GM21723 (cell line): ENCODE data around the gene RCOR1.
"Not testable (repeated sequence)": the region's sequence is repeated elsewhere in the genome, so short reads cannot be mapped to it uniquely, and the experiment has no call there.

Experiments
- ATAC-seq: cut with Tn5 transposase; IDR thresholded peaks from one replicate; pipeline ENCODE4 v1.9.1; 2021; ENCODE audit warnings: mild to moderate bottlenecking, moderate library complexity; ENCODE audit not compliant: unreplicated experiment

Gene RCOR1

DNA sequence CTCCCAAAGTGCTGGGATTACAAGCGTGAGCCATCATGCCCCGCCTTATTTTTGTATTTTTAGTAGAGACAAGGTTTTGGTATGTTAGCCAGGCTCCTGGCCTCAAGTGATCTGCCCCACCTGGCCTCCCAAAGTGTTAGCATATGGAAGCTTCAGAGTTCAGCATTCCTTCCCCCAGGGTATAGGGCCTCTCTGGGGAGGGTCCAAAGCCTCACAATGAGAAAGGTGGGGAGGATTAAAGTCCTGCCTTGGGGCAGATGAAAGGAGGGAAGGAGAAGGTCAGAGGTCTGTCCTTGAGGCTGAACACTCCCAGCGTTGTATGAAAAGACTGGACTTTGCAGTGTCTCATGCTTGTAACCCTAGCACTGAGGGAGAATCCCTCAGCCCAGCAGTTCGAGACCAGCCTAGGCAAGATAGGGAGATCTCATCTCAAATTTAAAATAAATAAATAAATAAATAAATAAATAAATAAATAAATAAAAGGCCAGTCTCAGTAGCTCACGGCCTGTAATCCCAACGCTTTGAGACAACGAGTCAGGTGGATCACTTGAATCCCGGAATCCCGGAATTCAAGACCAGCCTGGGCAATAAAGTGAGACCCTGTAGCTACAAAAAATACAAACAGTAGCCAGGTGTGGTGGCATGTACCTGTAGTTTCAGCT is 22.0 kb upstream of the RCOR1 start:
- no peak for ATAC-seq

DNA sequence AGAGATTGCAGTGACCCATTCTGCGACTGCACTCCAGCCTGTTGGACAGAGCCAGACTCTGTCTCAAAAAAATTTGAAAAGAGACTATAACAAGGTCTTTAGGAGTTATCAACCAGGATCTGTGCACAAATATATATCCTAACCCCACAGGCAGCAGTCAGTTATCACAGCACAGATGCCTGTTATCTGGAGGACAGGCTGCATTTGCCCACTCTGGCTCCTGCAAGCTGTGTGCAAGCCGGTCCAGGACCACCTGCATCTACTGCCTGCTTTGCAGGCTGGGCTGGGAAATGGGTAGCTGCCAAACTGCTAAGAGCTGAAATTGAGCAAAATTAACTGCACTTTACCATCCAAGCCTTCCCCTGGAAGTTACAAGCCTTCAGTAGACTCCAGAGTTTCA is 21.4 kb upstream of the RCOR1 start:
- no peak for ATAC-seq

DNA sequence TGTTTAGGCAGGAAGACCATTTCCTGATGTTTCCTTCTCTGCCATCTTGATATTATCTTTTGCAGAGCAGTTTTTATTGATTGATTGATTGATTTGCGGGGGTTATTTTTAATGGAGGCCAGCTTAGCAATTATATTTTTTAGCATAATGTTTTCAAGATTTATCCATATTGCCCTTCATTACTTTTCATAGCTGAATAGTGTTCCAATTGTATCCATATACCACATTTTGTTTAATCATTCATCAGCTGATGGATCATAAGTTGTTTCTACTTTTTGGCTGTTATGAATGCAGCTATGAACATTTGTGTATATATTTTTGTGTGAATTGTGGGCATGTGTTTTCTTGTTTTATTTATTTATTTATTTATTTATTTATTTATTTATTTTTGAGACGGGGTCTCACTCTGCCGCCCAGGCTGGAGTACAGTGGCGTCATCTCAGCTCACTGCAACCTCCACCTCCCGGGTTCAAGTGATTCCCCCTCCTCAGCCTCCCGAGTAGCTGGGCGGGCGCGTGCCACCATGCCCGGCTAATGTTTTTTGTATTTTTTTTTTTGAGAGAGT is 20.9 kb upstream of the RCOR1 start:
- no peak for ATAC-seq

DNA sequence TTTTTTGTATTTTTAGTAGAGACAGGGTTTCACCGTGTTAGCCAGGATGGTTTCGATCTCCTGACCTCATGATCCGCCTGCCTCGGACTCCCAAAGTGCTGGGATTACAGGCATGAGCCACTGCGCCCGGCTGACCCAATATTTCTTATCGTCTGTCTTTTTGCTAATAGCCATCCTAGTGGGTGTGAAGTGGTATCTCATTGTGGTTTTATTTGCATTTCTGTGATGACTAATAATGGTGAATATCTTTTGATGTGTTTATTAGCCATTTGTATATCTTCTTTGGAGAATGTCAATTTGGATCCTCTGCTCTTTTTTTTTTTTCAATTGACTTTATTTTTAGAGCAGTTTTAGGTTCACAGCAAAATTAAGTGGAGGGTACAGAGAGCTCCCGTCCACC is 19.3 kb upstream of the RCOR1 start:
- not testable (repeated sequence) for ATAC-seq

DNA sequence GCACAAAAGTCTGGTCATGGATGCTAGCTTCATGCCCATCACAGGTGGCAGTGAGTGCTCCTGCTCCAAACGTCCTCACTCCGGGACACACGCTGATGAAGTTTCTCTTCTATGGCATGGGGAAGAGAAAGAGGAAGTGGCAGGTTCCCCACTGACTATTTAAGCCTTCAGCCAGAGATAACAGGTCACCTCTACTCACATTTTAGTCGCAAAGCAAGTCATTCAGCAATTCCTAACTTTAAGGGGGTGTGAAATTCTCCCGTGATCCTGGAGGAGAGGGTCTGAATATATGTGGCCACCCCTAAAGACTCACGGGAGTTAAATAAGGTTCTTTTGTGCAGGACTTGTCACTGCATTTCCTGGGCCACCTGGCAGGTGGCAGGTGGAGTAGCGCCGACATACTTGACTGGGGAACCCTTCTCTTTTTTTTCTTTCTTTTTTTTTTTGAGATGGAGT is 18.8 kb upstream of the RCOR1 start:
- ATAC-seq = no peak

DNA sequence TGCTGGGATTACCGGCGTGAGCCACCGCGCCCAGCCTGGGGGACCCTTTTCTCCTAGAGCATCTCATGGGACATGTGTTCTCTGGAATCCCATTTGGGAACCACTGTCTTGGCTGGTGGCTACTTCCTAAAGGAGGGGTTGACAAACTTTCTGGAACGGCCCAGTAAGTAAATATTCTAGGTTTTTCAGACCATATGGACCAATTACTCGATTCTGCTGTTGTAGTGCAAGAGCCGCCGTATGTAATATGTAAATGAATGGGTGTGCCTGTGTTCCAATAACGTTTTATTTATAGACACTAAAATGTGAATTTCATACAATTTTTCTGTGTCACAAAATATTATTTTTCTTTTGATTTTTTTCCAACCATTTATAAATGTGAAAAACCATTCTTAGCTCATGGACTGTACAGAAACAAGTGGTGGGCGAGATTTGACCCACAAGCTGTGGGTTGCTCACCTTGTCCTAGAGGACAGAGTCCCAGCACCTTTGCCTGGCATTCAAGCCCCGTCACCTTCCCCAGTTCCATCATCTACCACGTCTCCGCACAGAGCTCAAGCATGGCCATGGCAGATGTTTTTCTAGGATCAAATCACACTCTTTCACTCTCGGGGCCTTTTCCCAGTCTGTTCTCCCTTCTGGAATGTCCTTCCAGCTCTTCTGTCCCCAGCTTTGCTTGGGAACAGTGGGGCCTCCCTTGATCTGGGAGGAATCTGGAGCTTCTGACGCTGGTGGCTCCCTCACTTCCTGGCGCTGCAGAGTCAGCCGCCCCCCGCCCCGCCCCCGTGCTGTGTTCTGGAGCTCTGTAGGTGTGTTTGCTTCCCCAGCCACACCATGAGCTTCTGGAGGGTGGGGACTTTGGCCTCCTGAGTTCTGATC is 17.9 kb upstream of the RCOR1 start:
- ATAC-seq = no peak

DNA sequence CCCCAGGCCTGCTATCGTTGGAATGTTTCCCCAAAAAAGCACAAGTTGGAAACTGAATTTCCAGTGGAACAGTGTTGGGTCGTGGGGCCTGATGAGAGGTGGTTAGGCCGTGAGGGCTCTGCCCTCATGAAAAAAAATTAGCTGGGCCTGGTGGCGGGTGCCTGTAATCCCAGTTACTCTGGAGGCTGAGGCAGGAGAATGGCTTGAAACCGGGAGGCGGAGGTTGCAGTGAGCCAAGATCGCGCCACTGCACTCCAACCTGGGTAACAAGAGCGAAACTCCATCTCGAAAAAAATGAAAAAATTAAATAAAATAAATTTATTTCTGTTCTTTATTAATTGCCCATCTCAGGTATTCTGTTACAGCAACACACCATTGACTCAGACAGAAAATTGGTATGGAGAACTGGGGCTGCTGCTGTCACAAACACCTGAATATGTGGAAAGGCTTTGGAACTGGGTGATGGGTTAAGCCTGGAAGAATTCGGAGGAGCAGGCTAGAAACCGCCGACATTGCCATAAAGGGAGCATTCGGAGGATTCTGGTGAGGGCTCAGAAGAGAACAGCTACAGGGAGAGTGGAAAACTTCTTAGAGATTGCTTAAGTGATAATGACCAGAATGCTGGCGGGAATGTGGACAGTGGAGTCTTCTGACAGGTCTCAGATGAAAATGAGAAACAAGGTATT is 17.1 kb upstream of the RCOR1 start:
- no peak for ATAC-seq

DNA sequence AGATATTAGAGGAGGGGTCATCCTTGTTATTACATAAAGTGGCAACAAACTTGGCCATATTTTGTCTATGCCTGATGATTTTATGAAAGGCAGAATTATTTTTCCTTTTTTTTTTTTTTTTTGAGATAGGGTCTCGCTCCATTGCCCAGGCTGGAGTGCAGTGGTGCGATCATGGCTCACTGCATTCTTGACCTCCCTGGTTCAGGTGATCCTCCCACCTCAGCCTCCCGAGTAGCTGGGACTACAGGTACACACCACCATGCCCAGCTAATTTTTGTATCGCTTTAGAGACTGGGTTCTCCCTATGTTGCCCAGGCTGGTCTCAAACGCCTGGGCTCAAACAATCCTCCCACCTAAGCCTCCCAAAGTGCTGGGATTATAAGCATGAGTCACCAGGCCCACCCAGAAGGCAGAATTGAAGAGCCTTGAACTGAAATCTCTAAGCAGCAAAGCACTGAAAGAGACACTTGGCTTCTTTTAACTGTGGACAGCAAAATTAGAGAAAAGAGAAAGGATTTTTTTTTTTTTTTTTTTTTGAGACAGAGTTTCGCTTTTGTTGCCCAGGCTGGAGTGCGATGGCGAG is 16.5 kb upstream of the RCOR1 start:
- ATAC-seq = not testable (repeated sequence)

DNA sequence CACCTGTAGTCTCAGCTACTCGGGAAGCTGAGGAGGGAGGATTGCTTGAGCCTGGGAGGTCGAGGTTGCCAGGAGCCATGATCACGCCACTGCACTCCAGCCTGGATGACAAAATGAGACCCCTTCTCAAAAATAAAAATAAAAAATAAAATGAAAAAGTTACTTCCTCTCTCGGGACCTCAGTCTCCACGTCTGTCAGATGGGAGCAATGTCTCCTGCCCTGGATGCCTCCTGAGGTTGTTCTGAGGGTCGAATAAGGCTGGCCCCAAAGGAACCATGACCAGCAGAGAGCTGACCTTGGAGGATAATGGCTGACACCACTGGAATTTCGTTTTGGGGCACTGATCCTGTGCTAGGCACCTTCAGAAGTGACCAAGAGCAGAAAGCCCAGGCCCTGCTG is 13.6 kb upstream of the RCOR1 start:
- ATAC-seq = no peak

DNA sequence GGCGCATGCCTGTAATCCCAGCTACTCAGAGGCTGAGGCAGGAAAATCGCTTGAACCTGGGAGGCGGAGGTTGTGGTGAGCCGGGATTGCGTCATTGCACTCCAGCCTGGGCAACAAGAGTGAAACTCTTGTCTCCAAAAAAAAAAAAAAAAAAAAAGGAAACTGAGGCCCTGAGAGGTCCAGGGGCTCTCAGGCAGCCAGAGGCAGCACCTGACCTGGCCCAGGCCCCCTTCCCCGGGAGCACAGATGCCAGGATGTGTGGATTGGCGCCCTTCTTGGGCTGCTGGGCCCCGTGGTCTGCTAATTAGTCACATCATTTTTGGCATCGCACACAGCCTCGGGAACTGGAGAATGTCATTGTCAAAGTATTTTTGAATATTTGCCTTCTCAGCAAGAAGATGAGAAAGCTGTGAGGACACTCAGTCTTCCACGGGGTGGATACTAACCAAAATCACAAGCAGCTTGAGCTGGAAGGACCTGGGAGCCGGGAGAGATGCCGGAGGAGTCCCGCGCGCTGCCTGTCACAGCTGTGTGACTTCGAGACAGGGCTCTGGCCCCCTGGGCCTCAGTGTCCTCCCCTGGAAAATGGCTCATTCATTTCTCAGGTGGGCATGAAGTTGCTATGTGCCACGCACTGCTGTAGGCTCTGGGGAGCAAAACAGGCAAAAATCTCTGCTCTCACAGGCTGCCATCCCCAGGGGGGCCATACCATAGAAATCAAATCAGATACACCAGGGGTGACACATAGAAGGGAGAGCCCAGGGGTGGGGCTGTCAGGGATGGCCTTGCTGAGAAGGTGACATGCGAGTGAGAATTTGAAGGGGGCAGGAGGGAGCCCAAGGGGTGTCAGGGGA is 12.5 kb upstream of the RCOR1 start:
- no peak for ATAC-seq

DNA sequence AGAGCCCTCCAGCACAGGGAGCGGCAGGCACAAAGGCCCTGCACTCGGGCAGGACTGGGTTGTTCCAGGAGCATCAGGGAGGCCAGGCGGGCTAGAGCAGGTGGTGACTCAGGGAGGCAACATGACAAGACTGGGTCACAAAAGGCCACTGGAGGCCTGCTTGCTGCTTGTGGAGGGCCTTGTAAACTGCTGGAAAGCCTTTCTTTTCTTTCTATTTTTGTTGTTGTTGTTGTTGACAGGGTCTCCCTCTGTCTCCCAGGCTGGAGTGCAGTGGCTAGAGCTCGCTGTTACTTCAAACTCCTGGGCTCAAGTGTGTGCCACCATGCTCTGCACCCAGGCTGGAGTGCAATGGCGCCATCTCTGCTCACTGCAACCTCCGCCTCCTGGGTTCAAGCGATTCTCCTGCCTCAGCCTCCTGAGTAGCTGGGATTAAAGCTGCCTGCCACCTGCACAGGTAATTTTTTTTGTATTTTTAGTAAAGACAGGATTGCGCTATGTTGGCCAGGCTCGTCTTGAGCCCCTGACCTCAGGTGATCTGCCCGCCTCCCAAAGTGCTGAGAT is 11.8 kb upstream of the RCOR1 start:
- ATAC-seq = no peak

DNA sequence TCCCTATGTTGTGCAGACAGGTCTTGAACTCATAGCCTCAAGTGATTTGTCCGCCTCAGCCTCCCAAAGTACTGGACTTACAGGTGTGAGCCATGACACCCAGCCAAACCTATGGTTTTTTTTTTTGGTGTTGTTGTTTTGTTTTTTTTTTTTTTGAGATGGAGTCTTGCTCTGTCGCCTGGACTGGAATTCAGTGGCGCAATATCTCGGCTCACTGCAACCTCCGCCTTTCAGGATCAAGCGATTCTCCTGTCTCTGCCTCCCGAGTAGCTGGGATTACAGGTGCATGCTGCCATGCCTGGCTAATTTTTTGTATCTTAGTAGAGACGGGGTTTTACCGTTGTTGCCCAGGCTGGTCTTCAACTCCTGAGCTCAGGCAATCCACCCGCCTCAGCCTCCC is 11.3 kb upstream of the RCOR1 start:
- no peak for ATAC-seq

DNA sequence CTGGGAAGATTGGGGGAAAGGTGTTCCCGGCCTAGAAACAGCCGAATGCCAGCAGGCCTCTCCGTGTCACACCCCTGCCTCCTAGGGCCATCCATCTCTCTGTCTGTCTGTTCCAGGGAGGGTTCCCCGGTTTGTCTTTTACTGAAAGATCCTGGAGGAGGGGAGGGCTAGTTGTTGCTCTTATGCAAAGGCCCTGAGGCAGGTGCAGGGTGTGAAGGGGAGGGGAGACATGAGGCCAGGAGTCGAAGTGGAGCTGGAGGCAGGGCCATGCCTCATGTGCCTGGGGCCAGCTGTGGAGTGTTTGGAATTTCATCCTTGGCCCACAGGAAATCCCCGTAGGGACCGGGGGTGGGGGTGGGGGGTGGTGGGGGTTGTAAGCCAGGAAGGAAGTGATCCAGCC is 8.7 kb upstream of the RCOR1 start:
- no peak for ATAC-seq

DNA sequence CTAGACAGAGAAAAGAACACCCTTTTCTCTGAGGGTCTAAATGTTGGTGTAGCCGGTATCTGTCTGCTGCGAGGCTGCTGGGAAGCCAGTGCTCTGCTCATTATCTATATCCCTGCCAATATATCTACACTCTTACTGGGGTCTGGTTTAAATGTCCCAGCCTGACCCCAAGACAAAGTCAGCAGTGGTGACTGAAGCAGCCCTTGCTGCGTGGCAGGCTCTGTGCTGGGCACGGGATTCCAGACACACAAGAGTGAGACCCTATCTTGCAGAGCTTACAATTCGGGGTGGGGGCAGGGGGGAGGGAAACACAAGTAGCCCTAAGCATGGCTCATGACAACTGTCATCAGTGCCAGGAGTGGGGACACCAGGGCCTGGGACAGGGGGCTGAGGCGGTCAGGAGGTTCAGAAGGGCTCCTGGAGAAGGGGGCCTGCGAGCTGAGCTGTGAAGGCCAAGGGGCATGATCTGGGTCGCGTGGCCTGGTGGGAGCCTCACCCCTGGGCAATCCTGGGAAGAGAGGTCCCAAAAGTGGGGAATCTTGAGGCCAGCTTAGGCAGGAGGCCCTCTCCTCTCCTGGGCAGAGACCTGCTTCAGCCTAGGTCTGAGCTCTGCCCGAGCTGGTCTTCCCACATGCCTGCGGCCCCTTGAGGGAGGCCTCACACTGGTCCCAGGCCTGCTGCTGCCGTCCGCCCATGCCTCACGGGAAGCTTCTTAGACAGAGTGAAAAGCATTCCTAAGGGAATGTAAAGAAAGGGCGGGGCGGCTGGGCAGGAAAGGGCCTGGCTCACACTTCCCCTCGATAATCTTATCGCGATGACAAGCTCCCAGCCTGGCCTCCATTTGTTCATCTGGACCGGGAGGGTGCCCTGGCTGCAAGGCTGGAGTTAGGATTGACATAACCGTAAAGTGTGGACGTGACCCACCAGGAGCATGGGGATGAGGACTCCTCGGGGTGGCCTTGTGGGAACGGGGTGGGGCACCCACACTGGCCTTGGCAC is 7.3 kb upstream of the RCOR1 start:
- ATAC-seq = no peak

DNA sequence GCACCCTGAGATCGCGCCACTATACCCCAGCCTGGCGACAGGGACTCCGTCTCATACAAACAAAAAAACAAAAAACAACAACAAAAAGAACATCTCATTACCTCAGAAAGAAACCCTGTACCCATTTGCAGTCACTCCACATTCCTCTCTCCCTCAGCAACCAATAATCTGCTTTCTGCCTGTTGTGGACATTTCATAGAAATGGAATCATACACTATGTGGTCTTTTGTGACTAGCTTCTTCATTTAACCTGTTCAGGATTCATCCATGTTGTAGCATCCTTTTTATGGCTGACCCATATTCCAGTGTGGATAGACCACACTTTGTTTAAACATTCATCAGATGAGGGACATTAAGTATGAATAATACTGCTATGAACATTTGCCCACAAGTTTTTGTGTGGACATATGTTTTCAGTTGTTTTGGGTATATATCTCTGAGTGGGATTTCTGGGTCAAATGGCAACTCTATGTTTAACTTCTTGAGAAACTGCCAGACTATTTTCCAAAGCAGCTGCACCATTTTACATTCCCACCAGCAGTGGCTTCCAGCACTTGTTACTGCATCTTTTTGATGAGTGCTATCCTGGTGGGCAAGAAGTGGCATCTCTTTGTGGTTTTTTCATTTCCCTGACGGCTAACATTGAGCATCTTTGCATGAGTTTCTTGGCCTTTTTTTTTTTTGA is 5.9 kb upstream of the RCOR1 start:
- ATAC-seq = no peak

DNA sequence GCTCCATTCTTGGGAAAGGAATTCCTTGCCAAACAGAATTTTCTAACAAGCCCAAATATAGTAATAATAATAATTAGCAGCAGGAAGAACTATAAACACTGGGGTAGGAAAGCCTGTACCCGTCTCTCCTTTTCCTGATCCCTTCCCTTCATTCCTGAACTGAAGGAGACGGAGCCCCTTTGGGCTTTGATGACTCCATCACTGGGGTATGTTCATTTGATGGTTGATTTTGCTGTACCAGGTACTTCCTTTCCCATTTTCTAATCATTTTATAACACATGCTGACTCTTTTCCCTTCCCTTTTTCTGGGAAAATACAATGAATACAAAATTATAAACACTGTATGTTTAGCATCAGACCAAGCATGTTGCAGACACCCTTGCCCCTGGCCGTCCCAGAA is 3.6 kb upstream of the RCOR1 start:
- no peak for ATAC-seq

DNA sequence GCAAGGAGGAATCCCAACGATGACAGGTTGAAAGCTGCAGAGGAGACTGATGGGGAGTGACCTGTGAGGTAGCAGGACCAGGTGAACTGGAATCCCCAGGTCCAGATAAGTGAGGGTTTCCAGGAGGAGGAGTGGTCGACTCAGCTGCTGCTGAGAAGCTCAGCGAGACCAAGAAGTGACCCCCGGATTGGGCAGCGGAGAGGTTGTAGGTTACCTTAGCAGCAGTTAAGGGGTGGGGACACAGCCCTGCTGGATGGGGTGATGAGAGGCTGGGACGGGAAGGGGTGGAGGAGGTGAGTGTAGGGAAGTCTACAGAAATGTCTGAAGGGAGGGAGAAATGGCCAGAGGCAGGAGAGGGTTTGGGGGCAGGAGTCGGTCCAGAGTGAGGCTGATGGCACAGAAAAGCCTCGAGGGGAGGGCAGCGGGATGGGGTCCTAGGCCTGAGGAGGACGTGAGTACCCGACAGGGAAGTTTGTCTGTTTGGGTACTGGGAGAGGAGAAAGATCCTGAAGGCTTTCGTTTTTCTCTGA is 2.6 kb upstream of the RCOR1 start:
- no peak for ATAC-seq

DNA sequence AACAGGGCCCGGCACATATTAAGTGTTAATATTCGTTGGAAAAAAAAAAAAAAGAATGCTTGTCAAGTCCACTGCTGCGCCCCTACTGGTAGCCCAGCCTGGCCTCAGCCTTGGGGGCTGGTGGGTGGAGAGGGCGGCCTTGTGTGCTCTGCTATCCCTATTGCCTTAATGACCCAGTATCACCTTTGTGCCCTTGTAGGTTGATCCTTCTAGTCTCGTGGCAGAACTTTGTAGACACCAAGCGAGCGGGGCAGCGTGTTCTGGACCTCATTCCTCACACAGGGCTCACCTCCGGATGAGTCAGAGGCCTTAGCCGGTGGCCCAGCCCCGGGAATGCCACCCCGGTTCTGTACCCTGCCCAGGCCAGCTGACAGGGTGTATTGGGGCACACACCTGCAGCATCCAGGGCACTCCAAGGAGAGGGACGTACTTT is 1.8 kb upstream of the RCOR1 start:
- ATAC-seq = no peak
